HepG2 (cell line): ENCODE results near the gene IFI30. TPM values are rescaled to one million over a fixed set of nuclear protein-coding genes. Genes with fewer than 3 reads are reported as not detected.

Experiments
- CEBPG ChIP-seq: IDR thresholded peaks from 2 replicates; pipeline ENCODE4 v1.6.1; 2016
- GTF2F1 ChIP-seq: fragments of 150-350 bp; IDR thresholded peaks from 2 replicates; pipeline ENCODE4 v1.6.1; 2014; ENCODE audit warnings: low read length
- MIER2 ChIP-seq: IDR thresholded peaks from 2 replicates; pipeline ENCODE4 v1.6.1; 2016; ENCODE audit warnings: missing biosample characterization, missing genetic modification reagents
- SOX6 ChIP-seq, 2 experiments: fragments of 450-650 bp in 1 of 2; sonication (generic) in 1 of 2; formaldehyde crosslinking in 1 of 2; IDR thresholded peaks; 2 replicates each; pipeline versions ENCODE4 v1.4.0 to v1.6.1; 2017 to 2020; ENCODE audit warnings: antibody characterized with exemption in 1 of 2, mild to moderate bottlenecking in 1 of 2, missing genetic modification reagents in 1 of 2
- ZNF747 ChIP-seq: sonication (generic); formaldehyde crosslinking; IDR thresholded peaks from 2 replicates; pipeline ENCODE4 v1.8.1; 2023; ENCODE audit warnings: missing genetic modification reagents, mild to moderate bottlenecking, borderline replicate concordance
- polyA plus RNA-seq, 8 experiments: library from polyadenylated mRNA; depleted of rRNA in 3 of 8; stranded (reverse) in 7 of 8; unstranded in 1 of 8; fragments of >200 nt; fragmentation: Illumina TruSeq in 4 of 8; extraction: Trizol in 4 of 8; gene quantifications; 2 replicates each; pipeline versions ENCODE4 v1.2.1 to v1.2.3, GENCODE V29; 2011 to 2016; ENCODE audit warnings: low read depth in 4 of 8, missing spikeins in 1 of 8, mixed read lengths in 1 of 8; ENCODE audit not compliant: insufficient read depth in 1 of 8
- total RNA-seq, 5 experiments: library from RNA; depleted of rRNA; stranded (reverse); fragments of >200 nt; fragmentation: Illumina TruSeq; extraction: Trizol; gene quantifications; 2 replicates each; pipeline ENCODE4 v1.2.3, GENCODE V29; 2016; ENCODE audit warnings: low read depth in 1 of 5
- TF ChIP-seq, protein P1 (sequence below): sonication (generic); formaldehyde crosslinking; IDR thresholded peaks from 2 replicates; pipeline ENCODE4 v1.4.0; 2020; ENCODE audit warnings: missing genetic modification reagents
- TF ChIP-seq, protein P2 (sequence below): IDR thresholded peaks from 2 replicates; pipeline ENCODE4 v1.6.1; 2016
- TF ChIP-seq, protein P3 (sequence below), 2 experiments: sonication (generic) in 1 of 2; formaldehyde crosslinking in 1 of 2; IDR thresholded peaks; 2 replicates each; pipeline versions ENCODE4 v1.6.1 to v1.9.0; 2014 to 2022; ENCODE audit warnings: antibody characterized with exemption in 1 of 2, borderline replicate concordance in 1 of 2, inconsistent platforms in 1 of 2, low read depth in 1 of 2, missing genetic modification reagents in 1 of 2
- TF ChIP-seq, protein P4 (sequence below): sonication (generic); formaldehyde crosslinking; IDR thresholded peaks from 2 replicates; pipeline ENCODE4 v1.5.1; 2020; ENCODE audit warnings: mild to moderate bottlenecking, moderate library complexity, missing genetic modification reagents
- TF ChIP-seq, protein P5 (sequence below): sonication (generic); formaldehyde crosslinking; IDR thresholded peaks from 2 replicates; pipeline ENCODE4 v1.5.1; 2020; ENCODE audit warnings: mild to moderate bottlenecking, missing genetic modification reagents, borderline replicate concordance
- TF ChIP-seq, protein P6 (sequence below): sonication (generic); formaldehyde crosslinking; IDR thresholded peaks from 2 replicates; pipeline ENCODE4 v1.8.1; 2023; ENCODE audit warnings: mild to moderate bottlenecking, inconsistent platforms, moderate library complexity, missing genetic modification reagents, borderline replicate concordance

The IFI30 gene
- total and polyA plus RNA-seq, 2 of the 13 experiments (the other 11 are each of a cell fraction or from before 2014, with no cell fraction given), result 25.0 to 79.4 TPM

DNA sequence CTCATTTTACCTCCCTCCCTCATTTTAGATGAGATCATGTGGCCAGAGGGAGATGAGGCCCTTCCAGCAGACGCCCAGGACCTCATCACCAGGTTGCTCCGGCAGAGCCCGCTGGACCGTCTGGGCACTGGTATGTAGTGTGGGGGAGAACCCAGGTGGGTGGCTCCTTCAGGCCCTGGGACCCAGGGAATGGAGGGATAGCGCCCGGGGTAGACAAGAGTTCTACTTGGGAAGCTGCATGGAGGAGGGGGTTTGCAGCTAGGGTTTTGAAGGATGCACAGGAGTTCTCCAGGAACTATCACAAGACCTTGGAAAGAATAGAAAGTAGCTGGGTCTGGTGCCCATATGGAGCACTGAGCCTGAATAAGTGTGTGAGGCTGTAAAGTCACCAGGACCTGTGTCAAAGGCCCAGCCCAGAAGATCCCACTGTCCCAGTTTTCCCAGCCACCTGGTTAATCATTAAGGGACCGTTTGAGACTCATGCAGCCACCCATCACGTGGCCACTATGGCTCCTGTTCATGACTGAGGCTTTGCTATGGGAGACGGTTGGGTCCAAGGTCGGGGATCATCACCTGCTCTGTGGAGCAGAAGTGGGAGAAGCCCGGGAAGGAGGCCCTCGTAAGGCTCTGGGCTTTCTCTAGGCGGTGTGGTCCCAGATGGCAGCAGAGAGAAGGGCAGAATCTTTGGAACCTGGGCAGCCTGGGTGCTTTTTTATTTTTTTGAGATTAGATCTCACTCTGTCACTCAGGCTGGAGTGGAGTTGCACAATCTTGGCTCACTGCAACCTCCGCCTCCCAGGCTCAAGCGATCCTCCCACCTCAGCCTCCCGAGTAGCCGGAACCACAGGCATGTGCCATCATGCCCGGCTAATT, 37.7 kb upstream of the IFI30 start (continued):
- TF ChIP-seq, protein P1, sequence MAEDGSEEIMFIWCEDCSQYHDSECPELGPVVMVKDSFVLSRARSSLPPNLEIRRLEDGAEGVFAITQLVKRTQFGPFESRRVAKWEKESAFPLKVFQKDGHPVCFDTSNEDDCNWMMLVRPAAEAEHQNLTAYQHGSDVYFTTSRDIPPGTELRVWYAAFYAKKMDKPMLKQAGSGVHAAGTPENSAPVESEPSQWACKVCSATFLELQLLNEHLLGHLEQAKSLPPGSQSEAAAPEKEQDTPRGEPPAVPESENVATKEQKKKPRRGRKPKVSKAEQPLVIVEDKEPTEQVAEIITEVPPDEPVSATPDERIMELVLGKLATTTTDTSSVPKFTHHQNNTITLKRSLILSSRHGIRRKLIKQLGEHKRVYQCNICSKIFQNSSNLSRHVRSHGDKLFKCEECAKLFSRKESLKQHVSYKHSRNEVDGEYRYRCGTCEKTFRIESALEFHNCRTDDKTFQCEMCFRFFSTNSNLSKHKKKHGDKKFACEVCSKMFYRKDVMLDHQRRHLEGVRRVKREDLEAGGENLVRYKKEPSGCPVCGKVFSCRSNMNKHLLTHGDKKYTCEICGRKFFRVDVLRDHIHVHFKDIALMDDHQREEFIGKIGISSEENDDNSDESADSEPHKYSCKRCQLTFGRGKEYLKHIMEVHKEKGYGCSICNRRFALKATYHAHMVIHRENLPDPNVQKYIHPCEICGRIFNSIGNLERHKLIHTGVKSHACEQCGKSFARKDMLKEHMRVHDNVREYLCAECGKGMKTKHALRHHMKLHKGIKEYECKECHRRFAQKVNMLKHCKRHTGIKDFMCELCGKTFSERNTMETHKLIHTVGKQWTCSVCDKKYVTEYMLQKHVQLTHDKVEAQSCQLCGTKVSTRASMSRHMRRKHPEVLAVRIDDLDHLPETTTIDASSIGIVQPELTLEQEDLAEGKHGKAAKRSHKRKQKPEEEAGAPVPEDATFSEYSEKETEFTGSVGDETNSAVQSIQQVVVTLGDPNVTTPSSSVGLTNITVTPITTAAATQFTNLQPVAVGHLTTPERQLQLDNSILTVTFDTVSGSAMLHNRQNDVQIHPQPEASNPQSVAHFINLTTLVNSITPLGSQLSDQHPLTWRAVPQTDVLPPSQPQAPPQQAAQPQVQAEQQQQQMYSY, result peak; percentile 92
- TF ChIP-seq MIER2 (CRISPR knock-in tag) (0 out of 2 replicates have a peak, but pooled peaks have one; percentile 19), GTF2F1 (no peak), ZNF747 (CRISPR knock-in tag) (peak; percentile 69; the same call in 1 of the 2 replicates), SOX6 (IDR thresholded peaks at IDR 0.05) (no peak), SOX6 (CRISPR knock-in tag; IDR thresholded peaks at IDR 0.05) (peak; percentile 33; the same call in 1 of the 2 replicates), CEBPG (peak; percentile 88)
- TF ChIP-seq, protein P2, sequence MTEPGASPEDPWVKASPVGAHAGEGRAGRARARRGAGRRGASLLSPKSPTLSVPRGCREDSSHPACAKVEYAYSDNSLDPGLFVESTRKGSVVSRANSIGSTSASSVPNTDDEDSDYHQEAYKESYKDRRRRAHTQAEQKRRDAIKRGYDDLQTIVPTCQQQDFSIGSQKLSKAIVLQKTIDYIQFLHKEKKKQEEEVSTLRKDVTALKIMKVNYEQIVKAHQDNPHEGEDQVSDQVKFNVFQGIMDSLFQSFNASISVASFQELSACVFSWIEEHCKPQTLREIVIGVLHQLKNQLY (CRISPR knock-in tag), result peak; percentile 100
- TF ChIP-seq, protein P3, sequence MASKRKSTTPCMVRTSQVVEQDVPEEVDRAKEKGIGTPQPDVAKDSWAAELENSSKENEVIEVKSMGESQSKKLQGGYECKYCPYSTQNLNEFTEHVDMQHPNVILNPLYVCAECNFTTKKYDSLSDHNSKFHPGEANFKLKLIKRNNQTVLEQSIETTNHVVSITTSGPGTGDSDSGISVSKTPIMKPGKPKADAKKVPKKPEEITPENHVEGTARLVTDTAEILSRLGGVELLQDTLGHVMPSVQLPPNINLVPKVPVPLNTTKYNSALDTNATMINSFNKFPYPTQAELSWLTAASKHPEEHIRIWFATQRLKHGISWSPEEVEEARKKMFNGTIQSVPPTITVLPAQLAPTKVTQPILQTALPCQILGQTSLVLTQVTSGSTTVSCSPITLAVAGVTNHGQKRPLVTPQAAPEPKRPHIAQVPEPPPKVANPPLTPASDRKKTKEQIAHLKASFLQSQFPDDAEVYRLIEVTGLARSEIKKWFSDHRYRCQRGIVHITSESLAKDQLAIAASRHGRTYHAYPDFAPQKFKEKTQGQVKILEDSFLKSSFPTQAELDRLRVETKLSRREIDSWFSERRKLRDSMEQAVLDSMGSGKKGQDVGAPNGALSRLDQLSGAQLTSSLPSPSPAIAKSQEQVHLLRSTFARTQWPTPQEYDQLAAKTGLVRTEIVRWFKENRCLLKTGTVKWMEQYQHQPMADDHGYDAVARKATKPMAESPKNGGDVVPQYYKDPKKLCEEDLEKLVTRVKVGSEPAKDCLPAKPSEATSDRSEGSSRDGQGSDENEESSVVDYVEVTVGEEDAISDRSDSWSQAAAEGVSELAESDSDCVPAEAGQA (IDR thresholded peaks at IDR 0.05; ENCODE audit: low read depth), result peak; percentile 64; the same call in 1 of the 2 replicates
- TF ChIP-seq, protein P3 (CRISPR knock-in tag; IDR thresholded peaks at IDR 0.05; ENCODE audit: borderline replicate concordance), result no peak
- TF ChIP-seq, protein P4, sequence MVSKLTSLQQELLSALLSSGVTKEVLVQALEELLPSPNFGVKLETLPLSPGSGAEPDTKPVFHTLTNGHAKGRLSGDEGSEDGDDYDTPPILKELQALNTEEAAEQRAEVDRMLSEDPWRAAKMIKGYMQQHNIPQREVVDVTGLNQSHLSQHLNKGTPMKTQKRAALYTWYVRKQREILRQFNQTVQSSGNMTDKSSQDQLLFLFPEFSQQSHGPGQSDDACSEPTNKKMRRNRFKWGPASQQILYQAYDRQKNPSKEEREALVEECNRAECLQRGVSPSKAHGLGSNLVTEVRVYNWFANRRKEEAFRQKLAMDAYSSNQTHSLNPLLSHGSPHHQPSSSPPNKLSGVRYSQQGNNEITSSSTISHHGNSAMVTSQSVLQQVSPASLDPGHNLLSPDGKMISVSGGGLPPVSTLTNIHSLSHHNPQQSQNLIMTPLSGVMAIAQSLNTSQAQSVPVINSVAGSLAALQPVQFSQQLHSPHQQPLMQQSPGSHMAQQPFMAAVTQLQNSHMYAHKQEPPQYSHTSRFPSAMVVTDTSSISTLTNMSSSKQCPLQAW (CRISPR knock-in tag), result peak; percentile 100
- TF ChIP-seq, protein P5, sequence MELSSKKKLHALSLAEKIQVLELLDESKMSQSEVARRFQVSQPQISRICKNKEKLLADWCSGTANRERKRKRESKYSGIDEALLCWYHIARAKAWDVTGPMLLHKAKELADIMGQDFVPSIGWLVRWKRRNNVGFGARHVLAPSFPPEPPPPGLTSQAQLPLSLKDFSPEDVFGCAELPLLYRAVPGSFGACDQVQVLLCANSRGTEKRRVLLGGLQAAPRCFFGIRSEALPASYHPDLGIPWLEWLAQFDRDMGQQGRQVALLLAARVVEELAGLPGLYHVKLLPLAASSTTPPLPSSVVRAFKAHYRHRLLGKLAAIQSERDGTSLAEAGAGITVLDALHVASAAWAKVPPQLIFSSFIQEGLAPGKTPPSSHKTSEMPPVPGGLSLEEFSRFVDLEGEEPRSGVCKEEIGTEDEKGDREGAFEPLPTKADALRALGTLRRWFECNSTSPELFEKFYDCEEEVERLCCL (CRISPR knock-in tag), result no peak
- TF ChIP-seq, protein P6, sequence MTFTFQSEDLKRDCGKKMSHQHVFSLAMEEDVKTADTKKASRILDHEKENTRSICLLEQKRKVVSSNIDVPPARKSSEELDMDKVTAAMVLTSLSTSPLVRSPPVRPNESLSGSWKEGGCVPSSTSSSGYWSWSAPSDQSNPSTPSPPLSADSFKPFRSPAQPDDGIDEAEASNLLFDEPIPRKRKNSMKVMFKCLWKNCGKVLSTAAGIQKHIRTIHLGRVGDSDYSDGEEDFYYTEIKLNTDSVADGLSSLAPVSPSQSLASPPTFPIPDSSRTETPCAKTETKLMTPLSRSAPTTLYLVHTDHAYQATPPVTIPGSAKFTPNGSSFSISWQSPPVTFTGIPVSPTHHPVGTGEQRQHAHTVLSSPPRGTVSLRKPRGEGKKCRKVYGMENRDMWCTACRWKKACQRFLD (CRISPR knock-in tag), result no peak
